Measurements from ENCODE around the gene SPARC. TPM values are rescaled to one million over a fixed set of nuclear protein-coding genes. Genes with fewer than 3 reads are reported as not detected.

SPARC gene
- total RNA-seq, 1 donor from 2014 or later: 1,214 TPM

DNA sequence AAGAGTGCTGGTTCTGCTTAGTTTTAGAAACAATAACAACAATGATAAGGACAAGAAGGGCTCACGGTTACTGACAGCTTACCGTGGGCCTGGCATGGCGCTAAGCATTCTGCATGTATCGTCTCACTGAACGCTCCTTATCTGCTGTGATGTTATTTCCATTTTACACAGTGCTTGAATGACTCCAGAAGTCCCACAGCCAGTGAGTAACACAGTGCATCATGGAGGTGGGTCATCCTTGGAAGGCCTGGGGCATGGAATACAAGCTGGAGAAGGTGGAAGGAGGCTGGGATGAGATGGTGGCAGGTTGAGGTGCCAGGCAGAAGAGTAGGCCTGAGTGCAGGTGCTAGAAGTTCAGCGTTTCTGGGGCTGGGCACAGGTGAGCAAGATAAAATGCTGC is 59.1 kb downstream of the SPARC start:
- Mint-ChIP-seq H3K4me1 (ENCODE audit: unreplicated experiment) (no peaks in the 10 kb centered on the region), H3K9me3 (ENCODE audit: unreplicated experiment) (no peaks in the 10 kb centered on the region), H3K36me3 (ENCODE audit: low read depth, unreplicated experiment) (no peaks in the 10 kb centered on the region), H3K27me3 (ENCODE audit: unreplicated experiment) (peaks cover 2% of the 10 kb centered on the region), H3K4me3 (ENCODE audit: unreplicated experiment) (no peak overlapping the region), H3K27ac (ENCODE audit: unreplicated experiment) (no peak overlapping the region)
- DNase-seq (ENCODE audit: low spot score): no peak
- TF ChIP-seq CTCF (IDR thresholded peaks at IDR 0.05; ENCODE audit: unreplicated experiment): no peak

DNA sequence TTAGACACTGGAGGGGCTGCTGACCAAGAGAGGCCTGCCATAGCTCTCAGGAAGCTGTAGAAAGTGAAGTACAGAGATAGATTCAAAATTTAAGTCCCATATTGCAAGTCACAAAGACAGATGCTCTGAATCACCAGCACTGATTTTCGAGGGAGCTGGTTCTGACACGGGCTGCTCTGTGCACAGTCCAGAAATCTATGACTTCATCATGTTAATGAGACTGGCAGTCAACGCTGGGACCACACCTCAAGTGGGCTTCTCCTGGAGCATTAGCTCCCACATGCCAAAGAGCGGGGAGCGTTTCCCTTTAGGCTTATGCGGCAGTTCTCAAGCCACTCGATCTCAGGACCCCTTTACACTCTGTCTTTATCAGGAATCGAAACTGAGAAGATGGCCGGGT is 61.4 kb downstream of the SPARC start:
- no peaks in the 10 kb centered on the region for H3K36me3 Mint-ChIP-seq (ENCODE audit: low read depth, unreplicated experiment)
- no peak for DNase-seq (ENCODE audit: low spot score)
- TF ChIP-seq CTCF (IDR thresholded peaks at IDR 0.05; ENCODE audit: unreplicated experiment): no peak
- no peak overlapping the region for H3K27ac Mint-ChIP-seq (ENCODE audit: unreplicated experiment)
- H3K27me3 Mint-ChIP-seq (ENCODE audit: unreplicated experiment): peaks cover 2% of the 10 kb centered on the region
- H3K4me1 Mint-ChIP-seq (ENCODE audit: unreplicated experiment): peaks cover 5% of the 10 kb centered on the region
- no peaks in the 10 kb centered on the region for H3K9me3 Mint-ChIP-seq (ENCODE audit: unreplicated experiment)
- no peak overlapping the region for H3K4me3 Mint-ChIP-seq (ENCODE audit: unreplicated experiment)

DNA sequence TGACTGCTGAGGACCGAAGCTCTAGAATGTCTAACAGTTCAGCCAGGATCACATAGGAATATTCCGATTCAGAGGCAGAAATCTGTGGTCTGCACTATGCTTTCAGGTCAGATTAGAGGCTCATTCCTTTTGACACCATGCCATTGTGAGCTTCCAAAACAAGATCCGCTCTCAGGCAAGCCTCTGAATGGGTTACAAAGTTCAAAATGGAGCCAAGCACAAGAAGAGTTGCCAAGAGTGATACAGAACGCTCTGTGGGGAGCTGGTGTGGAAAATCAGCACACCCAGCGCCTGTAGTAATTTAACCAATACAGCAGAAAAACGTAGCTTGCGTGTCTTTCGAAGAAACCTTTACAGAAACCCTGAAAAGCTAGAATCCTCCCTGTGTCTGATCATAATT is 62.2 kb downstream of the SPARC start:
- no peaks in the 10 kb centered on the region for H3K9me3 Mint-ChIP-seq (ENCODE audit: unreplicated experiment)
- no peak overlapping the region for H3K27ac Mint-ChIP-seq (ENCODE audit: unreplicated experiment)
- TF ChIP-seq CTCF (IDR thresholded peaks at IDR 0.05; ENCODE audit: unreplicated experiment): no peak
- no peak for DNase-seq (ENCODE audit: low spot score)
- H3K4me1 Mint-ChIP-seq (ENCODE audit: unreplicated experiment): peaks cover 9% of the 10 kb centered on the region
- no peak overlapping the region for H3K4me3 Mint-ChIP-seq (ENCODE audit: unreplicated experiment)
- H3K36me3 Mint-ChIP-seq (ENCODE audit: low read depth, unreplicated experiment): no peaks in the 10 kb centered on the region
- peaks cover 2% of the 10 kb centered on the region for H3K27me3 Mint-ChIP-seq (ENCODE audit: unreplicated experiment)

DNA sequence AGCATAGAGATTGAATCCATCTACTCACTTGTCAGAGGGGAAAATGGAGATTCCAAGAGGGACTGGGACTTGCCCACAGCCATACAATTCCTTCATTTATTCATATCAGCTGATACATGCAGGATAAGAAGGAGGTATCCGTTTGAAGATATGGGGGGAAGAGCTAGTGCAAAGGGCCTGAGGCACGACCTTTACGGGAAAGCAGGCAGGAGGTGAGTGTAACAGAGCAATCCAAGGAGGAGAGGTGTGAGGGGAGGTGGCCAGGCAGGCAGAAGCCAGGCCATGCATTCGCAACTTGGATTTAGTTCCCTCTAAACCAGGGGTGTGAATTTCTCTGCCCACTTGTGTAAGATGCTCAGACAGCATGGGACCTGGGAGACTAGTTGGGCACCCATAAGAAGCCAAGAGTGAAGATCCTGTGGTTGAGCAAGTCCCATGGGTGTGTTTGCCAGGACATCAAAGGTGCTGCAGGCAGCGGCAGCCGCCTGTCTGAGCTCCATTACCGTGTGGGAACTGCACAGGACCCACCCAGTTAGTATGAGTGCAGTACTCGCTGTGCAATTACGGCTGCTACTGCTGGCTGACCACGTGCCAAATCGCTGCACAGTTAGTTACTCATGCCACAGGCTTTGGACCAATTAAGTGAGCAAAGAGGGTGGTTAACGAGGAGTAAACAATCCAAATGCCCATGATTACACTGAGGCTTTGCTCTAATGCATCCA is 64.2 kb downstream of the SPARC start:
- Mint-ChIP-seq H3K9me3 (ENCODE audit: unreplicated experiment) (no peaks in the 10 kb centered on the region), H3K36me3 (ENCODE audit: low read depth, unreplicated experiment) (no peaks in the 10 kb centered on the region), H3K27me3 (ENCODE audit: unreplicated experiment) (peaks cover 2% of the 10 kb centered on the region), H3K4me1 (ENCODE audit: unreplicated experiment) (peaks cover 9% of the 10 kb centered on the region), H3K27ac (ENCODE audit: unreplicated experiment) (no peak overlapping the region), H3K4me3 (ENCODE audit: unreplicated experiment) (no peak overlapping the region)
- TF ChIP-seq CTCF (IDR thresholded peaks at IDR 0.05; ENCODE audit: unreplicated experiment): no peak
- no peak for DNase-seq (ENCODE audit: low spot score)

DNA sequence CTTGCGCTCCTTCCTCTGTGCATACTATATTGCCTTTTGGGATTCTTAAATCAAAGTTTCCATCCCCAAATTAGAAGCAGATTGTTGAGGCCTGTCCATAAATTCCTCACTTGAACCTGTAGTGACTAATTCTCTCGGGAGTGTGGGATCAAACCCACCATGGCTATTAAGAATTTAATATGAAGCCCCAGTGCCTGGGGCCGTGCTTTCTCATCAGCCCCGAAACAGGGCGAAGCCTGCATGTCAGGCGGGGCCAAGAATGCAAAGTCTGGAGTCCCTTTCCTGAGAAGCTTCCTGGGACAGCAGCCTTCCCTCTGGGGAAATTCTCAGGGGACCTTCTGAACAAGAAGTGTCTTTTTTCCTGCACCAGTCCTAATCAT is 66.3 kb downstream of the SPARC start:
- peaks cover 2% of the 10 kb centered on the region for H3K27me3 Mint-ChIP-seq (ENCODE audit: unreplicated experiment)
- H3K36me3 Mint-ChIP-seq (ENCODE audit: low read depth, unreplicated experiment): no peaks in the 10 kb centered on the region
- no peak overlapping the region for H3K4me3 Mint-ChIP-seq (ENCODE audit: unreplicated experiment)
- no peak overlapping the region for H3K27ac Mint-ChIP-seq (ENCODE audit: unreplicated experiment)
- peaks cover 9% of the 10 kb centered on the region for H3K4me1 Mint-ChIP-seq (ENCODE audit: unreplicated experiment)
- no peak for DNase-seq (ENCODE audit: low spot score)
- no peak for TF ChIP-seq CTCF (IDR thresholded peaks at IDR 0.05; ENCODE audit: unreplicated experiment)
- H3K9me3 Mint-ChIP-seq (ENCODE audit: unreplicated experiment): no peaks in the 10 kb centered on the region
